CD4-positive, alpha-beta memory T cell (primary cell): Measurements from ENCODE around the gene SPATS2L. TPM values are rescaled to one million over a fixed set of nuclear protein-coding genes. Genes with fewer than 3 reads are reported as not detected.

Source experiments
- CTCF ChIA-PET: fragments of 350-600 bp; sonication (Branson Sonifier 250); formaldehyde crosslinking; loops from one replicate; lab custom pipeline; 2021; ENCODE audit warnings: inconsistent platforms; ENCODE audit not compliant: partially characterized antibody; lab: Charles Lee
- POLR2A ChIA-PET: fragments of 350-600 bp; sonication (Branson Sonifier 250); formaldehyde crosslinking; loops from one replicate; lab custom pipeline; 2021; ENCODE audit not compliant: partially characterized antibody; lab: Charles Lee
- DNase-seq, 5 donors: peaks; one replicate each; pipeline versions ENCODE4 v3.0.0 to v3.0.0-alpha.2; 2020 to 2022; ENCODE audit warnings: mixed read lengths in 1 of 5
- H3K27ac ChIP-seq: one replicate; pipeline ENCODE4 v1.7.0; 2013; ENCODE audit warnings: low read depth, low read length
- H3K27me3 ChIP-seq: 2 replicates; pipeline ENCODE4 v1.7.0; 2013; ENCODE audit warnings: mild to moderate bottlenecking, low read length, moderate library complexity; ENCODE audit not compliant: insufficient read depth
- H3K36me3 ChIP-seq: 2 replicates; pipeline ENCODE4 v1.7.0; 2013; ENCODE audit warnings: mild to moderate bottlenecking, low read length, moderate library complexity; ENCODE audit not compliant: insufficient read depth
- H3K4me1 ChIP-seq: 2 replicates; pipeline ENCODE4 v1.7.0; 2013; ENCODE audit warnings: mild to moderate bottlenecking, low read length, moderate library complexity; ENCODE audit not compliant: insufficient read depth
- H3K4me3 ChIP-seq, 2 donors: one replicate each; pipeline ENCODE4 v1.7.0; 2013; ENCODE audit warnings: low read length in 2 of 2, mild to moderate bottlenecking in 1 of 2
- H3K9me3 ChIP-seq, 2 donors: one replicate each; pipeline ENCODE4 v1.7.0; 2013; ENCODE audit warnings: low read length in 2 of 2, control low read depth in 1 of 2; ENCODE audit not compliant: control insufficient read depth in 1 of 2
- H3K27ac Mint-ChIP-seq, 7 donors: one replicate each; pipeline ENCODE4 v1.8.0; 2020 to 2021; ENCODE audit warnings: mixed read lengths in 7 of 7, mild to moderate bottlenecking in 6 of 7, inconsistent platforms in 3 of 7, moderate library complexity in 3 of 7
- H3K27me3 Mint-ChIP-seq, 2 donors: one replicate each; pipeline ENCODE4 v1.8.0; 2020 to 2021; ENCODE audit warnings: mixed read lengths in 2 of 2
- H3K36me3 Mint-ChIP-seq, 2 donors: one replicate each; pipeline ENCODE4 v1.8.0; 2020 to 2021; ENCODE audit warnings: mixed read lengths in 2 of 2, inconsistent platforms in 1 of 2, mild to moderate bottlenecking in 1 of 2
- H3K4me1 Mint-ChIP-seq, 4 donors: one replicate each; pipeline ENCODE4 v1.8.0; 2020 to 2021; ENCODE audit warnings: mixed read lengths in 4 of 4, mild to moderate bottlenecking in 1 of 4
- H3K4me3 Mint-ChIP-seq, 8 donors: one replicate each; pipeline ENCODE4 v1.8.0; 2020 to 2021; ENCODE audit warnings: mixed read lengths in 8 of 8, mild to moderate bottlenecking in 7 of 8, moderate library complexity in 6 of 8, inconsistent platforms in 3 of 8
- H3K9me3 Mint-ChIP-seq, 8 donors: one replicate each; pipeline ENCODE4 v1.8.0; 2020 to 2021; ENCODE audit warnings: mixed read lengths in 8 of 8, mild to moderate bottlenecking in 5 of 8, inconsistent platforms in 3 of 8, moderate library complexity in 1 of 8
- intact Hi-C: fragments of 100-400 bp; cut with micrococcal nuclease; formaldehyde crosslinking; loops from one replicate; pipeline ENCODE4 v1.15.1; 2023
- polyA plus RNA-seq, 2 donors: library from polyadenylated mRNA; unstranded; fragments of 300-500 nt; fragmentation: Illumina TruSeq; gene quantifications; one replicate each; pipeline ENCODE4 v1.2.3, GENCODE V29; 2021
- total RNA-seq, 2 experiments: library from RNA; stranded (reverse); gene quantifications; one replicate each; pipeline ENCODE4 v1.2.3, GENCODE V29; 2021

The SPATS2L gene
- total and polyA plus RNA-seq, 4 experiments from 2014 or later = 5.2 to 6.6 (median 6.0) TPM

- Histone ChIP-seq H3K27ac (no peak overlapping the region), H3K27me3 (no peaks in the 10 kb centered on the region), H3K4me3 (no peak overlapping the region), H3K4me1 (peaks cover 42% of the 10 kb centered on the region), H3K9me3 (no peaks in the 10 kb centered on the region), H3K36me3 (no peaks in the 10 kb centered on the region)
- Mint-ChIP-seq H3K27me3 (no peaks in the 10 kb centered on the region), H3K4me1 (peaks cover 21 to 57% (median 46%) of the 10 kb centered on the region in 4 donors), H3K9me3 (no peaks in the 10 kb centered on the region), H3K36me3 (no peaks in the 10 kb centered on the region), H3K27ac (peak overlapping the region in 5 of 7 donors; percentile 9 to 61 (median 37)), H3K4me3 (peak overlapping the region in 7 of 8 donors; percentile 18 to 66 (median 46))
- ChIA-PET CTCF (interaction anchor here (1.3 kb wide), 1 partner anchor 101 kb away, joined by 3 read pairs; no protein-coding TSS in a partner anchor), POLR2A (interaction anchor here (1.6 kb wide), 1 partner anchor 424 kb away, joined by 3 read pairs; no protein-coding TSS in a partner anchor)
- intact Hi-C loops = no loop called here
- DNase-seq = peak in 1 of 5 donors; percentile 6
These were observed 73.6 kb downstream of the SPATS2L start for GRCh38 chr2:200380091-200380561.

GRCh38 chr2:200380833-200381542 lies 74.5 kb downstream of the SPATS2L start:
- H3K9me3 Mint-ChIP-seq = no peaks in the 10 kb centered on the region
- no peaks in the 10 kb centered on the region for H3K36me3 ChIP-seq
- intact Hi-C loops = no loop called here
- H3K36me3 Mint-ChIP-seq = no peaks in the 10 kb centered on the region
- no peak for DNase-seq
- no peak overlapping the region for H3K4me3 Mint-ChIP-seq
- no peaks in the 10 kb centered on the region for H3K9me3 ChIP-seq
- no peaks in the 10 kb centered on the region for H3K27me3 ChIP-seq
- POLR2A ChIA-PET = no interaction called here
- H3K27ac Mint-ChIP-seq = peak overlapping the region in 6 of 7 donors; percentile 3 to 87 (median 28)
- H3K4me1 Mint-ChIP-seq = peaks cover 18 to 48% (median 39%) of the 10 kb centered on the region in 4 donors
- H3K27ac ChIP-seq = no peak overlapping the region
- no peak overlapping the region for H3K4me3 ChIP-seq
- CTCF ChIA-PET = no interaction called here
- no peaks in the 10 kb centered on the region for H3K27me3 Mint-ChIP-seq
- peaks cover 33% of the 10 kb centered on the region for H3K4me1 ChIP-seq

GRCh38 chr2:200382874-200383273 lies 76.4 kb downstream of the SPATS2L start:
- Mint-ChIP-seq H3K27me3 (no peaks in the 10 kb centered on the region), H3K36me3 (no peaks in the 10 kb centered on the region), H3K27ac (no peak overlapping the region), H3K4me1 (peaks cover 8 to 29% (median 23%) of the 10 kb centered on the region in 4 donors), H3K9me3 (no peaks in the 10 kb centered on the region), H3K4me3 (no peak overlapping the region)
- no peak for DNase-seq
- Histone ChIP-seq H3K4me3 (no peak overlapping the region), H3K27me3 (no peaks in the 10 kb centered on the region), H3K27ac (no peak overlapping the region), H3K4me1 (peaks cover 14% of the 10 kb centered on the region), H3K9me3 (no peaks in the 10 kb centered on the region), H3K36me3 (no peaks in the 10 kb centered on the region)
- intact Hi-C loops = loop anchor here (1.0 to 2.0 kb wide), 2 partner anchors 9 to 76 kb away; partner anchors contain the start of gene SPATS2L
- CTCF ChIA-PET = interaction anchor here (1.5 kb wide), 1 partner anchor 10 kb away, joined by 4 read pairs; no protein-coding TSS in a partner anchor
- POLR2A ChIA-PET = interaction anchor here (3.4 kb wide), 1 partner anchor 9 kb away, joined by 22 read pairs; no protein-coding TSS in a partner anchor

GRCh38 chr2:200383380-200384110 lies 77.1 kb downstream of the SPATS2L start:
- peak overlapping the region in 6 of 7 donors; percentile 10 to 88 (median 54) for H3K27ac Mint-ChIP-seq
- no peaks in the 10 kb centered on the region for H3K27me3 Mint-ChIP-seq
- H3K27ac ChIP-seq = peak overlapping the region; percentile 24
- ChIA-PET CTCF (interaction anchor here (0.8 to 1.5 kb wide), 3 partner anchors 11 to 127 kb away, joined by 3 to 4 read pairs (median 4); partner anchors contain the start of gene KCTD18), POLR2A (interaction anchor here (1.0 to 3.4 kb wide), 2 partner anchors 10 to 84 kb away, joined by 3 to 22 read pairs; no protein-coding TSS in a partner anchor)
- peak overlapping the region; percentile 14 to 84 (median 64) for H3K4me3 Mint-ChIP-seq
- peak in 4 of 5 donors; percentile 36 to 58 (median 54) for DNase-seq
- peaks cover 0 to 1% (median 0%) of the 10 kb centered on the region in 8 donors for H3K9me3 Mint-ChIP-seq
- H3K4me1 ChIP-seq = peaks cover 14% of the 10 kb centered on the region
- intact Hi-C loops = loop anchor here (1.0 to 2.0 kb wide), 2 partner anchors 9 to 77 kb away; partner anchors contain the start of gene SPATS2L
- H3K27me3 ChIP-seq = no peaks in the 10 kb centered on the region
- no peaks in the 10 kb centered on the region for H3K36me3 ChIP-seq
- peaks cover 8 to 27% (median 21%) of the 10 kb centered on the region in 4 donors for H3K4me1 Mint-ChIP-seq
- H3K36me3 Mint-ChIP-seq = no peaks in the 10 kb centered on the region
- no peak overlapping the region for H3K4me3 ChIP-seq
- H3K9me3 ChIP-seq = no peaks in the 10 kb centered on the region

GRCh38 chr2:200385063-200385635 lies 78.7 kb downstream of the SPATS2L start:
- intact Hi-C loops = no loop called here
- Histone ChIP-seq H3K27me3 (no peaks in the 10 kb centered on the region), H3K36me3 (no peaks in the 10 kb centered on the region), H3K4me3 (no peak overlapping the region), H3K4me1 (peaks cover 14% of the 10 kb centered on the region), H3K27ac (no peak overlapping the region), H3K9me3 (no peaks in the 10 kb centered on the region)
- H3K27me3 Mint-ChIP-seq = no peaks in the 10 kb centered on the region
- peaks cover 8 to 20% (median 14%) of the 10 kb centered on the region in 4 donors for H3K4me1 Mint-ChIP-seq
- peak overlapping the region in 1 of 7 donors; percentile 32 for H3K27ac Mint-ChIP-seq
- H3K4me3 Mint-ChIP-seq = no peak overlapping the region
- ChIA-PET POLR2A (interaction anchor here (3.4 kb wide), 1 partner anchor 11 kb away, joined by 22 read pairs; no protein-coding TSS in a partner anchor), CTCF (interaction anchor here (1.1 to 1.5 kb wide), 3 partner anchors 11 to 125 kb away, joined by 3 to 7 read pairs (median 3); partner anchors contain the start of gene KCTD18)
- H3K9me3 Mint-ChIP-seq = peaks cover 0 to 1% (median 0%) of the 10 kb centered on the region in 8 donors
- DNase-seq = no peak
- peaks cover 0 to 5% of the 10 kb centered on the region in 2 donors for H3K36me3 Mint-ChIP-seq

- H3K4me1 ChIP-seq = no peaks in the 10 kb centered on the region
- ChIA-PET POLR2A (no interaction called here), CTCF (no interaction called here)
- Mint-ChIP-seq H3K9me3 (no peaks in the 10 kb centered on the region), H3K27me3 (peaks cover 0 to 2% of the 10 kb centered on the region in 2 donors), H3K27ac (peak overlapping the region in 1 of 7 donors; percentile 18), H3K4me3 (no peak overlapping the region), H3K36me3 (peaks cover 0 to 11% of the 10 kb centered on the region in 2 donors), H3K4me1 (no peaks in the 10 kb centered on the region)
- no peak overlapping the region for H3K27ac ChIP-seq
- intact Hi-C loops = no loop called here
- no peaks in the 10 kb centered on the region for H3K36me3 ChIP-seq
- no peaks in the 10 kb centered on the region for H3K27me3 ChIP-seq
- H3K9me3 ChIP-seq = no peaks in the 10 kb centered on the region
- no peak overlapping the region for H3K4me3 ChIP-seq
- DNase-seq = no peak
These were observed 86.7 kb downstream of the SPATS2L start for GRCh38 chr2:200393191-200393590.
